Astrocyte of the hippocampus (primary cell): ENCODE measurements around the gene FAM163A.
A peak's percentile ranks its signal among the peaks of the same experiment; 100 is the strongest.
"Not testable (repeated sequence)": the region's sequence is repeated elsewhere in the genome, so short reads cannot be mapped to it uniquely, and the experiment has no call there.

Experiments
- DNase-seq: peaks from one replicate; pipeline ENCODE4 v3.0.0; 2011; ENCODE audit warnings: low read depth, low spot score

Gene FAM163A

GRCh38 chr1:179742717-179743678, at the start of gene FAM163A:
Gene FAM163A, plus strand, starts transcription at chr1:179743291. Its CDS starts 69,807 bp downstream, at chr1:179813098.
- DNase-seq: peak; percentile 20

- DNase-seq: not testable (repeated sequence)
Measured at GRCh38 chr1:179694530-179694929, 48.6 kb upstream of the FAM163A start.

- DNase-seq: no peak
Measured at GRCh38 chr1:179702946-179703539, 40.0 kb upstream of the FAM163A start.

GRCh38 chr1:179706339-179706941, 36.7 kb upstream of the FAM163A start:
- DNase-seq: peak; percentile 77

- no peak for DNase-seq
Measured at GRCh38 chr1:179707406-179707805, 35.7 kb upstream of the FAM163A start.

GRCh38 chr1:179708434-179709195, 34.5 kb upstream of the FAM163A start:
- no peak for DNase-seq

- DNase-seq: no peak
Measured at GRCh38 chr1:179709841-179710329, 33.2 kb upstream of the FAM163A start.

- no peak for DNase-seq
Measured at GRCh38 chr1:179714159-179714558, 28.9 kb upstream of the FAM163A start.

- no peak for DNase-seq
Measured at GRCh38 chr1:179714623-179715022, 28.5 kb upstream of the FAM163A start.

GRCh38 chr1:179719272-179719671, 23.8 kb upstream of the FAM163A start:
- DNase-seq: no peak

- DNase-seq: no peak
Measured at GRCh38 chr1:179728271-179728670, 14.8 kb upstream of the FAM163A start.

GRCh38 chr1:179729881-179730280, 13.2 kb upstream of the FAM163A start:
- no peak for DNase-seq

- DNase-seq: no peak
Measured at GRCh38 chr1:179731643-179732042, 11.4 kb upstream of the FAM163A start.

GRCh38 chr1:179742291-179742690, 800 bp upstream of the FAM163A start:
- no peak for DNase-seq

- DNase-seq: peak; percentile 43
Measured at GRCh38 chr1:179743679-179744400, 749 bp downstream of the FAM163A start.

GRCh38 chr1:179744401-179745130, 1.5 kb downstream of the FAM163A start:
- DNase-seq: peak; percentile 4

- DNase-seq: no peak
Measured at GRCh38 chr1:179745131-179745611, 2.1 kb downstream of the FAM163A start.

- no peak for DNase-seq
Measured at GRCh38 chr1:179745743-179746142, 2.7 kb downstream of the FAM163A start.

GRCh38 chr1:179747611-179748010, 4.5 kb downstream of the FAM163A start:
- no peak for DNase-seq

GRCh38 chr1:179748772-179749171, 5.7 kb downstream of the FAM163A start:
- no peak for DNase-seq
